NCI-H774 (cell line): Measurements from ENCODE around the gene CDH15.
"Not testable (repeated sequence)": the region's sequence is repeated elsewhere in the genome, so short reads cannot be mapped to it uniquely, and the experiment has no call there.

ENCODE experiments used
- DNase-seq: peaks from one replicate; lab custom pipeline; 2025; lab: John Stamatoyannopoulos, UW

Gene CDH15

DNA sequence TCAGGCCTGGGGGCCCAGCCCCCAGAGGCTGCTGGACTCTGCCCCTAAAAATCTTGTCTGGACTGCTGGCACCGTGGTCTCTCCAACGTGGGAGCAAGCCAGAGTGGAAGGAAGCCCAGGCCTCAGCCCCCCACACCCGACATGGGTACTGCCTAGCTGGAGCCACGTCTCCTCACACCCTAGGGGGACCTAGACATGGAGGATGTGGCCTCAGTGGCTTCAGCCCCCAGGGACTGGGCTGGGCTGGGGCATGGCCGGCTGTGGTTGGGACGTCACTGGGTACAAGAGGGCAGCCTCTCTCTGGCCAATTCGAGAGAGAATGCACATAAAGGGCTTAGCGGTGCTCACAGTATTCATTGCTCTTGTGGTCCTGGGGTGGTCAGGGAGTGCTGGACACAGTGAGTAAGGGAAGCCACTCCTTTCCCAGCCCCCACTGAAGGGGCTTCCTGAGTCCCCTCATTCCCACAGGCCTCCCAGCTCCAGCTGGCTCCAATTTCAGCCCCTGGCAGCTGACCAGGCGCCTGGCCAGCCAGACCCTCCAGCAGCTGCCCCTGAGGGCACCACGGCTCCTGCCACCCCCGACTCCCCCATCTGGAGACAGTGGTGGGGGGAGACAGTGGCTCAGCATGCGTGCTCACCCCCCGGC, 1.1 kb downstream of the CDH15 start:
- DNase-seq: no peak

DNA sequence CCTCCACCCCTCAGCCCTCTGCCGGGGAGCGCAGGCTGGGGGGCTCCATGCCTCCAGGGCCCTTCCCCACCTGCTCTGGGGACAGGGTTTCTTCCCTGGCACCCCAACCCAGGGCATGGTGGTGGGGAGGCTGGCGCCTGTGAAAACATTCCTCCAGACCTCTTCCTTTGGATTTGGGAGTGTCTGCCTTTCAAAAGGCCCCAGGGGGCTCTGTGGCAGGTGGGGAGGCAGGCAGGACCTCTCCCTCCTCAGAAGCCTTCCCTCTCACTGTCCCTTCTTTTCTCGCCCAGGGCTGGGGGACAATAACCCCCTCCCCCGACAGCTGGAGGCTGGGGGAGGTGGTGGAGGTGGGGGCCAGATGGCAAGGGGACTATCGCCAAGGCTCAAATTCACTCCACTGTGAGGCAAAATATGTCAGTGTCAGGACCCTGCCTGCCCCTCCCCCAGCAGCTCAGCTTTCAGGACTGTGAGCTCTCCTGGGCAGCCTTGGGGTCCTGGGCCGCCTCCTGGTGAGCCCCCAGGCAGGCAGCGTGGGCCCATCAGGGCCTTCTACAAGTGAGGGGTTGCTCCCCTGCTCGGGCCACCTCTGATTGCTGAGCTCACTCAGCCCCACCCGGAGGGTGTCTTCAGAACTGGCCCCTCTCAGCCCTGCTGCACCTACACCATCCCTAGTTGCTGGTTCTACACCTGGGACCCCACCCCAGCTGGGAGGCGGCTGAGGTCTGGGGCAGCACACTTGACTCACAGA, 1.8 kb downstream of the CDH15 start:
- DNase-seq: no peak

DNA sequence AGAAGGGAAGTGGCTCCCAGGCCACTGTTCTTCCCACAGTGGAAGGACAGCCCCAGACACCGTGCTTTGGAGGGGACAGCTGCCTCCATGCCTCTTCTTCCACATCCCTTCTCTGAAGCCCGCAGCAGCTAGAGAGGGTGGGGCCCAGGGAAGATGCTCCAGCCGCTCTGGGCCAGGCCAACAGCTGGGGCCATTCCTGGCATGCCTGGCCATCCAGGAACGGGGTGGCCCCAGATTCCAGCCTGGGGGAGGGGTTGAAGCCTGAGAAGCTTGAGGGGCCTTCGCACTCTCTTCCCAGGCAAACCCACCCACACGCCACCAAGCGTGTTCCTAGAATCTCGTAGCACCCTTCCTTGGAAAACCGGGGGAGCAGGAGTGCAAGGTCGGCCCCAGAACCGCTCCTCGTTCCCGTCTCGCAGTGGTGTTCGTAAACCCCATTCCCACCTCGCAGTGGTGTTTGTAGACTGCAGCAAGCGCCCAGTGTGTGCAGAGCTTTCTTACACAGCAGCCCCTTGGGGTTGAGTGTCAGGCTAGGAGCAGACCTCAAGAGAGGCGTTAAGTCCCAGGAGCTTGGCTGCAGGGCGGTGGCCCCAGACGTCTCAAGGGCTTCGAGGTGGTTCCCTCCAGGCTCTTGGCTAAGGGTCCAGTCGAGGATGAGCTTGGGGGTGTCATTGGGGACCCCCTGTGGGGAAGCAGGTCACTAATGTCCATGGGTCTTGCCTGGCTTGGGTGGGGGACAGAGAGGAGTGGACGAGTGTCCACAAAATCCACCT, 2.7 kb downstream of the CDH15 start:
- DNase-seq: no peak

DNA sequence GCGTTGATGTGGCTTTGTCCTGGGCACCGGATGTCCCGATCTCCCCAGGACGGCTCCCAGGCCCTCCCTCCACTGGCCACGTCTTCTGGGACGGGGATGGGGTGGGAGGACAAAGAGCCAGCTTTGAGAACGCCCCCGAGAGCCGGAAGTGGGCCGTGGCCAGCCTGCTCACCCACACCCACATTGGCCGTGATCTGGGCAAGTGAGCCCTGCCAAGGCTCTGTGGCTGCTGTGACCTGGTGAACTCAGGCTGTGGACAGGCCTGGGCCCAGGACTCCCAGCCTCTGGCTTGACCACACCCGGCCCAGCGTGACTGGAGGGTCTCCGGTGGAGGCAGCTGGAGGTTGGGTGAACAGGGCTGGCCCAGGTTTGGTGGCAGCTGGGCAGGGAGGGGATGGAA, 3.3 kb downstream of the CDH15 start:
- no peak for DNase-seq

DNA sequence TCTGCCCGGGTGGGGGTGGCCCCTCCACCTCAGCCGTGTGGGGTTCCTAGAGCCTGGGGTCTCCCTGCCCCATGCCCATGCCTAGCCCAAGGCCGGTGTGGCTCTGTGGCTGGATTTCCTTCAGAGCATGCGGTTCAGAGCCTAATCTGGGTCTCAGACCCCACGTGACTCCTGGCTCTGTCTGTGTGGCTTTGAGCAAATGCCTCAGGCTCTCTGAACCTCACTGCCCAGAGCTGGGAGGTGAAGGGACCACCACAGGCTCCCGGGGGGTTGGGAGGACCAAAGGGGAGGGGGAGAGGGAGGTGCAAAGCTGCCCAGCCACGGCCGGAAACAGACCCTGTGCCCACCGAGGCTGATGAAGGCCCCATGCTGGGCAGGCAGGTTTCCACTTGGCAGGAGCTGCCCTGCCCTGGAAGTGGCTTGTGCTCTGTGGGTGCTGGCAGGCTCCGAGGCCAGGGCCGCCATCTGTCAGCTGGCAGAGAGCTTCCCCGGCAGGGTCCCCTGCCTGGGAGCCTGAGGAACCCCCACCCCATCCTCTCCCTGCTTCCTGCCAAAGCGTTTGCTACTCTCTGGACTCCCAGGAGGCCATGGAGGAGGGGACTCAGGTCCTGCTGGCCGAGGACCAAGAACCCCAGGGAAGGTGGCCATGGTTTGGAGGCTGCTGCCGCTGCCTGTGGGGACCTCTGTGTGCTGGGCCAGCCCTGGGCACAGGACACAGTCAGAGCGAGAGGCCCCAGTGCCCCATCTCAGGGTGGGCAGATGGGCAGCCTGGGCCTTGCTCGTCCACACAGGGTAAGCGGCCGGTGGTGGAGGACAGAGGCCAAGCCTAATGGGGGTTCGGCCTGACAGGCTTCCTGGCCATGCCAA, 4.0 kb downstream of the CDH15 start:
- no peak for DNase-seq

DNA sequence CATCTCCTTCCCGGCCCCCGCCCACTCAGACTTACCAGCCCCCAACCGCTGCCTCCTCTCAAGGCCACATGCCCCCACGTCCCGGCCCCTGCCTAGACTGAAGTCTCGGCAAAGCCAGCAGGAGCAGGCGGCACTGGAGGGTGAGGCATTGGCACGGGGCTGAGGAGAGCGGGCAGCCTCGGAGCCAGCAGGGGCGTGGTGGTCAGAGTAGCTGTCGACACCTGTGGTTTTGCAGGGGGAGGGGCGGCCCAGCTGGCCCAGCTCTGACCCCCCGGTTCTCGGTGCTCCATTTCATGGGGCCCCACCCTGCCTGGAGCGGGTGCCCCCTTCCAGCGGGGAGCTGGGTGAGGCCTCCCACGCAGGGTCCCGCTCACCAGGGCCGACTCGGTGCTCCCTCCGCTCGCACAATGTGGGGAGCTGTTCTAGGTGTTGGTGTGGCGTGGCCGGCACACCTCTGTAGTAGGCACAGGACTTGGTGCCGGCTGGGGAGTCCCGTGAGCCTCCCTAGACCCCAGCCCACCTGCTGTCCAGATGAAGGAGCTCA, 4.7 kb downstream of the CDH15 start:
- no peak for DNase-seq

DNA sequence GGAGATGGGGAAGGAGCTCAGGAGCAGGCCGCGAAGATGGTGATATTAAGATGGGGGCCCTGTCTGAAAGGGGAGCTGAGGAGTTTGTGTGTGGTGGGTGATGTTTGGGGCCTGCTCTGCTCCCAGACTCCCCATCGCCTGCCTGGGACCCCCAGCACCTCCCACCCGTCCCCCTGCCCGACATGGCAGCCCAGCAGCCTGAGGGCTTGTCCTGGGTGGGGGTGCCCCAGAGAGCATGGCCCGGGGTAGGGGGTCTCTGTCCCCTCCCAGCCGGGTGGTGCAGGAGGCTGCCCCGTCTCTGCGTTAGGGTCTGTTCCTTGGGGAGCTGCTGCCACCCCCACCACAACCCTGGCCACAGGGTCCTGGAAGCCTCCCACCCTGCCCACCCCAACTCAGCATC, 5.2 kb downstream of the CDH15 start:
- no peak for DNase-seq

DNA sequence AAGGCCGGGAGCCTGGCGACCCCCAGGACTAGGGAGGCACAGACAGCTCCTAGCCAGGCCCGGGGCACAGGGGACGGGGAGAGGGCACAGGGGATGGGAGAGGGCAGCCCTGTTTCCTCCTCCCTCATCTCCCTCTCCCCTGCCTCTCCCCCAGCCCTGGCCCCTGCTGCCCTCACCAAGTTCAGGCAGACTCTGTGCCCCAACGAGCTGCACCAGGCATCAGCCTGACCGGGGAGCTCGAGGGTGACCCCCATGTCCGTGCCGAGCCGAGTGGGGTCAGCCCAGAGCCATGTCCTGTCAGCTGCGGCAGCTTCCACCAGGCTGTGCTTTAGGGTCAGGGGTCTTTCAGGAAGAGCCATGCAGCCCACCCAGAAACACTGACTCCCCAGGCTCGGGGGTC, 6.0 kb downstream of the CDH15 start:
- DNase-seq: no peak

DNA sequence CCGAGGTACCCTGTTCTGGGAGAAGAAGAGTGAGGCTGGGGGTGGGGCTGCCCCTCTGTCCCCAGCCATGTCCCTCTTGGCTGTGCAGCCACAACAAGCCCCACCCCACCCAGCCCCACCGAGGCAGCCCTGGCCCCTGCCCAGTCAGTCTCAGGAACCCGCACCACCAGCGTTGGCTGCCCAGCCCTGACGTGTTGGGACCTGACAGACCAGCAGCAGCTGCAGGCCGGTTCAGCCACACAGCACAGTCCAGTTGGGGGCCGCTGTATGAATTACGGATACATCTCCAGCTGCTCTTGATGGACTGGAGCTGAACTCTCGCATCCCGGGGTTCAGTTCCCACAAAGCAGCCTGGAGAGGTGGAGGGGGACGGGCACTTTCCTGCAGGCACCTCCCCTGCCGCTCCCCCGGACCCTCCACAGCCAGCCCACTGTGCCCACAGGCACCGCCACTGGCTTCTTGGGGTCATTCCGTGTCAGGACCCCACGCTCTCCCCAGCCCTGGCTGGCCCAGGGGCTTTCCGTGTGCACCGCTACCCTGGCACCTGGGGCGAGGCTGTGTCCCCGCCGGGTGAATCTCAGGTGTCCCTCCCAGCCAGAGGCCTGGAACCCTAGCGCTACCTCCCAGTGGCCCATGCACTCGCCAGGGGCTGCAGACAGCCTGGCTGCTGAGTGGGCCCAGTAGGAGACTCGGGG, 7.1 kb downstream of the CDH15 start:
- DNase-seq: no peak

DNA sequence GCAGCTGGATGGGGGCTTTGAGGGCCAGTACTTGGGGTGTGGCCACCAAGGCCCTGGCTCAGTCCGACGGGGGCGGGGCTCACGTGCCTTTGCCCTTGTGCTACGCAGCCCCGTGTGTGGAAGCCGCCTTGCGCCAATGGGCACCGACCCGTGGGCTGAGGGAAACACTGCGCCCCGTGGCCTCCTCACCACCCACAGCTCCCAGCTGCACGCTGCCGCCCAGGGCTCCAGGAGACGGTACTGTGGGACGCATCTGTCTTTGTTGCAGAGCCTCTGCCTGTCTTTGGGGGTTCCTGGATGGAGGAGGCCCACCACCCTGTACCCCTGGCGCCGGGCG, 7.6 kb downstream of the CDH15 start:
- no peak for DNase-seq

DNA sequence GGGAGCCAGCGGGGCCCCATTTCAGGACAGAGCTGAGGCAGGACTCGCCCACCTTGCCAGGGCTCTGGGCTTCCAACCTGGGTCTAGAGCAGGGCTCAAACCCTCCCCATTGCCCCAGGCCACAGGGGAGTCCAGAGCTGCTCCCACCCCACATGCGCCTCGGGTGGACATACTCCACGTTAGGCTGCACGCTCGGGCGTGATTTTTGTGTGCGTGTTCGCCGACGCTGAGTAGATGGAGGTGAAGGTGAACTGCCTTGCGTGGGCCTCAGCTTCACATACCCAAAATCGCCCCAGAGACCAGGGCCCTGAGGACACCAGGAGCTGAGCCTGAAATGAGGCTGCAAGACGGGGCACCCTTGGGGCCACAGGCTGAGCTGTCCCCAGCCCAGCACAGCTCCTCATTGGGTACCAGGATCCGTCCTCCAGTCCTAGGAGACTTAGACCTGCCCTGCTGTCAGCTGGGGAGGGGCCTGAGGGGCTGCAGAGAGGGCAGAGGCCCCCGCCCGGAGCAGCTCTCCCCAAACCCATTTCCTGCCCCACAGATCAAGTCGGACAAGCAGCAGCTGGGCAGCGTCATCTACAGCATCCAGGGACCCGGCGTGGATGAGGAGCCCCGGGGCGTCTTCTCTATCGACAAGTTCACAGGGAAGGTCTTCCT, 8.2 kb downstream of the CDH15 start:
- no peak for DNase-seq

DNA sequence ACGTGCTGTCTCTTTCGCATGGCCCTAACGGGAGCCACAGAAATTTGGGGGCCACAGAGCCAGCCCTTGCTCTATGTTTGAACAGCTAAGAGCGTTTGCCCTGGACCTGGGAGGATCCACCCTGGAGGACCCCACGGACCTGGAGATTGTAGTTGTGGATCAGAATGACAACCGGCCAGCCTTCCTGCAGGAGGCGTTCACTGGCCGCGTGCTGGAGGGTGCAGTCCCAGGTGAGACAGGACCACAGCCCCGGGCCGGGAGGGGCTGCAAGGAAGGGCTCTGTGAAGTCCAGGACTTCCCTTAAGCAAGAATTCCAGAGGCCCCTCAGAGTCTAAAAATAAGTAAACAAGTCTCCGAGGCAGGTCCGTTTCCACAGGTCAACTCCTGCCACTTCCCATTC, 11.9 kb downstream of the CDH15 start:
- no peak for DNase-seq

DNA sequence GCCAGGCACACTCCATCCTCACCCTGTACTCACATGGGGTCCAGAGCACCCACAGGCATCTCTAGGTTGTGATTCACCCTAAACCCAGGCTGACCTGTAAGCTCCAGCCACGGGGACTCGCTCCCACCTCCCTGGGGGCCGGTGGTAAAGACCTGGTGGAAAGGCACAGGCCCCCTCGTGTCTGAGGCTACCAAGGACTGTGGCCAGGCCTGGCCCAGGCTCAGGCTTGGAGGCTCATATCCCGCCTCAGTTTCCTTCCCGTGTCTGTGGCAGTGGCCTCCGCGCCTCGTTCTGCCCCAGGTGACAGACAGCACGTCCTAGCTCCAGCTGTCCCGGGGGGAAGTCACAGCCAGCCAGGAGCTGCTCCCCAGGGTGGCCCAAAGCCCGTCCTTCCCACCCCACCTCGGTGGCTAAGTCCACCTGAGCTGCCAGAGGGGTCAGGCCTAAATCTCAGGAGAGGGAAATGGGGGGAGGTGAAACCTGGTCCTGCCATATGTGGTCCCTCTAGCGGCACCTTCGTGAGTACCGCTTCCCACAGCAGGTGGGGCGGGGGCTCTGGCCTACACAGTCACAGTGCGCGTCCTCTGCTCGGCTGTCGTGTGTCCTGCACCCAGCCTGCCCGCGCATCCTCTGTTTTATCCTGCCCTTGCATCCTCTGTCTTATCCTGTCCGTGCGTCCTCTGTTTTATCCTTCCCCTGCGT, 12.6 kb downstream of the CDH15 start:
- DNase-seq: no peak

DNA sequence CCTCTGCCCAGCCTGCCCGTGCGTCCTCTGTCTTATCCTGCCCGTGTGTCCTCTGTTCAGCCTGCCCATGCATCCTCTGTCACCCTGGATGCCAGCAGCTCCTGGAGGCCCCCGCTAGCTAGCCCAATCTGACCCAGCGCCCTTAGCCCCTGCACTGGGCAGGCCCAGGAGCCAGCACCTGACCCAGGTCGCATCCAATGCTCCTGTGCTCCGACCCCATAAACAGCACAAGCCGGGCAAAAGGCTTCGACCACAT, 13.1 kb downstream of the CDH15 start:
- DNase-seq: no peak

DNA sequence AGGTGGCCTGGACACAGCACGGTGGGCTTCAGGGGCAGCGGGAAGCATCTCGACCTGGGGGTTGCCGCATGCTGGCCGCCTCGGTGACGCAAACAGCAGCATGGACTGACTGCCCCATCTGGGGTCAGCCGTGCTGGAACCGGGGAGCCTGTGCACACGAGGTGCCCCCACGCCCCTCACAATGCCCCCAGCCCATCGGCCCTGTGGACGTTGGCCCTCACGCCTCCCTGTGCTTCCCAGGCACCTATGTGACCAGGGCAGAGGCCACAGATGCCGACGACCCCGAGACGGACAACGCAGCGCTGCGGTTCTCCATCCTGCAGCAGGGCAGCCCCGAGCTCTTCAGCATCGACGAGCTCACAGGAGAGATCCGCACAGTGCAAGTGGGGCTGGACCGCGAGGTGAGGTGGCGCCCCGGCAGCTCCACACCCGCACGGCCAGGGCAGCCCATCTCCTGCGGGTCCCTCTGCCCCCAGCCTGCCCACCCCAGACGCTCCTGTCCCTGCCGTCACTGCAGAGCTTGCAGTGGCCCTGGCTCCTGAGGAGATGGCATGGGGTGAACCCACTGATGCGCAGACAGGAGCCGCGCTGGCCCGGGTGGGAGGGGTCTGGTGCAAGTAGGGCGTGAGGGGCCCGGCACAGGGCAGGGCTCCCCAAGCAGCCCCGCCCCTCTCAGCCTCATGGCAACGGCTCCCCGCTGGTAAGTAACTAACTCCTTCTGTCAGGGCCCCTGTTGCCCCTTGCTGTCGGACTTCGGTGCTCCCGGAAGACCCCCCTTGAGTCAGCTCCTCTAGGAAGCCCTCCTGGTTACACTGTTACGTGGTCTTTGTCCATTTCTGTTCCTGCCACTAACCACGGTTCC, 13.6 kb downstream of the CDH15 start:
- DNase-seq: no peak

DNA sequence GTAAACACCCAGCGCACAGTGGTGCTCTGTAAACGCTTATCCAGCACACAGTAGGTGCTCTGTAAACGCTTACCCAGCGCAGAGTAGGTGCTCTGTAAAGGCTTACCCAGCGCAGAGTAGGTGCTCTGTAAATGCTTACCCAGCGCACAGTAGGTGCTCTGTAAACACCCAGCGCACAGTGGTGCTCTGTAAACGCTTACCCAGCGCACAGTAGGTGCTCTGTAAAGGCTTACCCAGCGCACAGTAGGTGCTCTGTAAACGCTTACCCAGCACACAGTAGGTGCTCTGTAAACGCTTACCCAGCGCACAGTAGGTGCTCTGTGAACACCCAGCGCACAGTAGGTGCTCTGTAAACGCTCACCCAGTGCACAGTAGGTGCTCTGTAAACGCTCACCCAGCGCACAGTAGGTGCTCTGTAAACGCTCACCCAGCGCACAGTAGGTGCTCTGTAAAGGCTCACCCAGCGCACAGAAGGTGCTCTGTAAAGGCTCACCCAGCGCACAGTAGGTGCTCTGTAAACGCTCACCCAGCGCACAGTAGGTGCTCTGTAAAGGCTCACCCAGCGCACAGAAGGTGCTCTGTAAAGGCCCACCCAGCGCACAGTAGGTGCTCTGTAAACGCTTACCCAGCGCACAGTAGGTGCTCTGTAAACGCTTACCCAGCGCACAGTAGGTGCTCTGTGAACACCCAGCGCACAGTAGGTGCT, 14.5 kb downstream of the CDH15 start:
- not testable (repeated sequence) for DNase-seq

DNA sequence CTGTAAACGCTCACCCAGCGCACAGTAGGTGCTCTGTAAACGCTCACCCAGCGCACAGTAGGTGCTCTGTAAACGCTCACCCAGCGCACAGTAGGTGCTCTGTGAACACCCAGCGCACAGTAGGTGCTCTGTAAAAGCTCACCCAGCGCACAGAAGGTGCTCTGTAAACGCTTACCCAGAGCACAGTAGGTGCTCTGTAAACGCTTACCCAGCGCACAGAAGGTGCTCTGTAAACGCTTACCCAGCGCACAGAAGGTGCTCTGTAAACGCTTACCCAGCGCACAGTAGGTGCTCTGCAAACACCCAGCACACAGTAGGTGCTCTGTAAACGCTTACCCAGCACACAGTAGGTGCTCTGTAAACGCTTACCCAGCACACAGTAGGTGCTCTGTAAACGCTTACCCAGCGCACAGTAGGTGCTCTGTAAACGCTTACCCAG, 15.1 kb downstream of the CDH15 start:
- not testable (repeated sequence) for DNase-seq

DNA sequence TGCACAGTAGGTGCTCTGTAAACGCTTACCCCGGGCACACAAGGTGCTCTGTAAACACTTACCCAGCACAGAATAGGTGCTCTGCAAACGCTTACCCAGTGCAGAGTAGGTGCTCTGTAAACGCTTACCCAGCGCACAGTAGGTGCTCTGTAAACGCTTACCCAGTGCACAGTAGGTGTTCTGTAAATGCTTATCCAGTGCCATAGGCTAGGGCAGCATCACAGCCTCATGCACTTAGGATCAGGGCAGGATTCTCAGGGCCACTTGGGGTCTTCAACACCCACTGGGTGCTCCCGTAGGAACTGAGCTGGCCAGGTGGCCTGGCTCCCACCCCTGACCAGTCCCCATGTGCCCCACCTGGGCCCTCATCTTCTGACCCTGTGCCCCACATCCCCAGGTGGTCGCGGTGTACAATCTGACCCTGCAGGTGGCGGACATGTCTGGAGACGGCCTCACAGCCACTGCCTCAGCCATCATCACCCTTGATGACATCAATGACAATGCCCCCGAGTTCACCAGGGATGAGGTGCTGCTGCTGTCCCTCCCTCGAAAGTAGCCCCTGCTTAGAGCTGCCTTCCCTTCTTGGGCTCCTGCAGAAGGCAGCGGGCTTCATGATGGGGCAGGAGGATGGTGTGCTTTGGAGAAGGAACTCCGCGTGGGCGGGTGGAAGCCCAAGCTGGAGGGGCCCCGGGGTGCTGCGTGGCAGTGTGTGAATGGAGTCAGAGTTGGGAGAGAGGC, 15.7 kb downstream of the CDH15 start:
- no peak for DNase-seq
